ENCODE data around the gene INS.

GRCh38 chr11:2115308-2115707 lies 45.7 kb downstream of the INS start:
- TF ChIP-seq CHD2 (IDR thresholded peaks at IDR 0.05; ENCODE audit: low read length, partially characterized antibody), result no peak
- no peak for TF ChIP-seq EP300 (IDR thresholded peaks at IDR 0.05)
- TF ChIP-seq HMGXB4 (CRISPR knock-in tag; IDR thresholded peaks at IDR 0.05; ENCODE audit: borderline replicate concordance), result no peak
- no peak for TF ChIP-seq POLR2A (IDR thresholded peaks at IDR 0.05; ENCODE audit: low read length)
- TF ChIP-seq MAX (IDR thresholded peaks at IDR 0.05), result no peak
- TF ChIP-seq, protein P1, sequence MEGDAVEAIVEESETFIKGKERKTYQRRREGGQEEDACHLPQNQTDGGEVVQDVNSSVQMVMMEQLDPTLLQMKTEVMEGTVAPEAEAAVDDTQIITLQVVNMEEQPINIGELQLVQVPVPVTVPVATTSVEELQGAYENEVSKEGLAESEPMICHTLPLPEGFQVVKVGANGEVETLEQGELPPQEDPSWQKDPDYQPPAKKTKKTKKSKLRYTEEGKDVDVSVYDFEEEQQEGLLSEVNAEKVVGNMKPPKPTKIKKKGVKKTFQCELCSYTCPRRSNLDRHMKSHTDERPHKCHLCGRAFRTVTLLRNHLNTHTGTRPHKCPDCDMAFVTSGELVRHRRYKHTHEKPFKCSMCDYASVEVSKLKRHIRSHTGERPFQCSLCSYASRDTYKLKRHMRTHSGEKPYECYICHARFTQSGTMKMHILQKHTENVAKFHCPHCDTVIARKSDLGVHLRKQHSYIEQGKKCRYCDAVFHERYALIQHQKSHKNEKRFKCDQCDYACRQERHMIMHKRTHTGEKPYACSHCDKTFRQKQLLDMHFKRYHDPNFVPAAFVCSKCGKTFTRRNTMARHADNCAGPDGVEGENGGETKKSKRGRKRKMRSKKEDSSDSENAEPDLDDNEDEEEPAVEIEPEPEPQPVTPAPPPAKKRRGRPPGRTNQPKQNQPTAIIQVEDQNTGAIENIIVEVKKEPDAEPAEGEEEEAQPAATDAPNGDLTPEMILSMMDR (IDR thresholded peaks at IDR 0.05), result no peak
- TF ChIP-seq, protein P2, sequence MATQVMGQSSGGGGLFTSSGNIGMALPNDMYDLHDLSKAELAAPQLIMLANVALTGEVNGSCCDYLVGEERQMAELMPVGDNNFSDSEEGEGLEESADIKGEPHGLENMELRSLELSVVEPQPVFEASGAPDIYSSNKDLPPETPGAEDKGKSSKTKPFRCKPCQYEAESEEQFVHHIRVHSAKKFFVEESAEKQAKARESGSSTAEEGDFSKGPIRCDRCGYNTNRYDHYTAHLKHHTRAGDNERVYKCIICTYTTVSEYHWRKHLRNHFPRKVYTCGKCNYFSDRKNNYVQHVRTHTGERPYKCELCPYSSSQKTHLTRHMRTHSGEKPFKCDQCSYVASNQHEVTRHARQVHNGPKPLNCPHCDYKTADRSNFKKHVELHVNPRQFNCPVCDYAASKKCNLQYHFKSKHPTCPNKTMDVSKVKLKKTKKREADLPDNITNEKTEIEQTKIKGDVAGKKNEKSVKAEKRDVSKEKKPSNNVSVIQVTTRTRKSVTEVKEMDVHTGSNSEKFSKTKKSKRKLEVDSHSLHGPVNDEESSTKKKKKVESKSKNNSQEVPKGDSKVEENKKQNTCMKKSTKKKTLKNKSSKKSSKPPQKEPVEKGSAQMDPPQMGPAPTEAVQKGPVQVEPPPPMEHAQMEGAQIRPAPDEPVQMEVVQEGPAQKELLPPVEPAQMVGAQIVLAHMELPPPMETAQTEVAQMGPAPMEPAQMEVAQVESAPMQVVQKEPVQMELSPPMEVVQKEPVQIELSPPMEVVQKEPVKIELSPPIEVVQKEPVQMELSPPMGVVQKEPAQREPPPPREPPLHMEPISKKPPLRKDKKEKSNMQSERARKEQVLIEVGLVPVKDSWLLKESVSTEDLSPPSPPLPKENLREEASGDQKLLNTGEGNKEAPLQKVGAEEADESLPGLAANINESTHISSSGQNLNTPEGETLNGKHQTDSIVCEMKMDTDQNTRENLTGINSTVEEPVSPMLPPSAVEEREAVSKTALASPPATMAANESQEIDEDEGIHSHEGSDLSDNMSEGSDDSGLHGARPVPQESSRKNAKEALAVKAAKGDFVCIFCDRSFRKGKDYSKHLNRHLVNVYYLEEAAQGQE (IDR thresholded peaks at IDR 0.05), result no peak
- TF ChIP-seq HOXA7 (CRISPR knock-in tag; IDR thresholded peaks at IDR 0.05), result no peak
- TF ChIP-seq RAD21 (conservative IDR thresholded peaks at IDR 0.05 in 1 of 2, IDR thresholded peaks at IDR 0.05 in 1 of 2), result no peak
- TF ChIP-seq RARB (CRISPR knock-in tag; IDR thresholded peaks at IDR 0.05), result no peak
- no peak for TF ChIP-seq SREBF2 (IDR thresholded peaks at IDR 0.05)
- TF ChIP-seq USF2 (IDR thresholded peaks at IDR 0.05), result no peak
- no peak for TF ChIP-seq POLR2AphosphoS2 (conservative IDR thresholded peaks at IDR 0.05; ENCODE audit: low read length)

Data from A549 (cell line).